HepG2 (cell line): Measurements from ENCODE around the gene ATAD3C. TPM values are rescaled to one million over a fixed set of nuclear protein-coding genes. Genes with fewer than 3 reads are reported as not detected.

Source experiments
- ATAC-seq: fragments of 200-7000 bp; cut with Tn5 transposase; 3 replicates; pipeline ENCODE4 v1.9.1; 2020; ENCODE audit warnings: mild to moderate bottlenecking, moderate library complexity
- BruUV-seq: library from RNA; stranded (reverse); fragments of 400-500 nt; replicated peaks from 2 replicates; lab custom pipeline; 2021; lab: Mats Ljungman, UMichigan
- CTCF ChIA-PET: fragments of 300-600 bp; formaldehyde crosslinking; extraction: SDS; loops from one replicate; lab custom pipeline; 2021; ENCODE audit warnings: low total read pairs, inconsistent platforms, low intra/inter-chr PET ratio; lab: Yijun Ruan, JAX
- POLR2A ChIA-PET: fragments of 350-600 bp; sonication (Branson Sonifier 250); formaldehyde crosslinking; loops from one replicate; lab custom pipeline; 2020; ENCODE audit warnings: antibody characterized with exemption, inconsistent platforms; lab: Yijun Ruan, JAX
- DNase-seq: peaks from one replicate; pipeline ENCODE4 v3.0.0-alpha.2; 2015; ENCODE audit warnings: low spot score
- FAIRE-seq: peaks from 3 replicates; lab custom pipeline; 2011; peaks lifted over from hg19 to GRCh38; lab: Jason Lieb, UNC
- H2AFZ ChIP-seq: one replicate; pipeline ENCODE4 v1.6.1; 2011; ENCODE audit warnings: low read length, inconsistent platforms
- H3K27ac ChIP-seq: fragments of 300-600 bp; 3 replicates; pipeline ENCODE4 v1.8.0; 2011; ENCODE audit warnings: mixed run types, mild to moderate bottlenecking, mixed read lengths, low read length, inconsistent platforms; ENCODE audit not compliant: insufficient read depth; ENCODE audit errors: extremely low read length
- H3K27me3 ChIP-seq, 2 experiments: fragments of 200-600 bp in 1 of 2; 2 replicates in 1 of 2; 3 replicates in 1 of 2; pipeline versions ENCODE4 v1.6.0 to v1.8.0; 2011; ENCODE audit warnings: low read length in 2 of 2, mild to moderate bottlenecking in 2 of 2, moderate library complexity in 2 of 2, inconsistent platforms in 1 of 2; ENCODE audit not compliant: insufficient read depth in 2 of 2, control insufficient read depth in 1 of 2
- H3K36me3 ChIP-seq, 2 experiments: fragments of 200-600 bp in 1 of 2; replicated peaks in 1 of 2; 2 replicates in 1 of 2; 3 replicates in 1 of 2; pipeline versions ENCODE4 v1.5.1 to v1.8.0; 2011; ENCODE audit warnings: low read length in 2 of 2, inconsistent platforms in 1 of 2; ENCODE audit not compliant: insufficient read depth in 2 of 2, control insufficient read depth in 1 of 2
- H3K4me1 ChIP-seq: 2 replicates; pipeline ENCODE4 v1.5.1; 2012; ENCODE audit warnings: low read length, inconsistent platforms; ENCODE audit not compliant: insufficient read depth
- H3K4me2 ChIP-seq: 2 replicates; pipeline ENCODE4 v1.6.0; 2011; ENCODE audit warnings: low read depth, low read length, inconsistent platforms
- H3K4me3 ChIP-seq, 3 experiments: fragments of 200-600 bp in 1 of 3; sonication (generic), shearing (Covaris generic) in 1 of 3; replicated peaks in 1 of 3; 2 replicates each; pipeline ENCODE4 v1.5.1; 2011 to 2016; ENCODE audit warnings: low read length in 3 of 3, inconsistent platforms in 2 of 3, low read depth in 2 of 3, mild to moderate bottlenecking in 2 of 3, control low read depth in 1 of 3, mixed read lengths in 1 of 3; ENCODE audit not compliant: insufficient read depth in 1 of 3
- H3K79me2 ChIP-seq: one replicate; pipeline ENCODE4 v1.6.1; 2011; ENCODE audit warnings: low read length, inconsistent platforms; ENCODE audit not compliant: insufficient read depth
- H3K9ac ChIP-seq: 2 replicates; pipeline ENCODE4 v1.6.0; 2011; ENCODE audit warnings: mild to moderate bottlenecking, low read depth, low read length, inconsistent platforms; ENCODE audit not compliant: insufficient read depth
- H3K9me3 ChIP-seq: 2 replicates; pipeline ENCODE4 v1.5.1; 2012; ENCODE audit warnings: mild to moderate bottlenecking, low read length
- H4K20me1 ChIP-seq: 2 replicates; pipeline ENCODE4 v1.6.0; 2011; ENCODE audit warnings: inconsistent platforms, mild to moderate bottlenecking, low read length, moderate library complexity; ENCODE audit not compliant: insufficient read depth
- CBX2 ChIP-seq, 2 experiments: fragments of 200-600 bp in 1 of 2; sonication (generic); formaldehyde crosslinking in 1 of 2; IDR thresholded peaks; 2 replicates each; pipeline versions ENCODE4 v1.7.0 to v1.8.1; 2018 to 2022; ENCODE audit warnings: low read depth in 2 of 2, low read length in 1 of 2, mild to moderate bottlenecking in 1 of 2, missing genetic modification reagents in 1 of 2
- CEBPB ChIP-seq: IDR thresholded peaks from 2 replicates; pipeline ENCODE4 v1.6.1; 2011; ENCODE audit warnings: low read depth, low read length, improper control_type of control experiment, borderline replicate concordance
- ELF4 ChIP-seq: sonication (generic); formaldehyde crosslinking; IDR thresholded peaks from 2 replicates; pipeline ENCODE4 v1.5.0; 2020; ENCODE audit warnings: missing genetic modification reagents, mild to moderate bottlenecking, moderate library complexity, borderline replicate concordance
- HIVEP1 ChIP-seq: sonication (generic); formaldehyde crosslinking; IDR thresholded peaks from 2 replicates; pipeline ENCODE4 v1.4.0; 2020; ENCODE audit warnings: mild to moderate bottlenecking, missing genetic modification reagents
- HOXA3 ChIP-seq: sonication (generic); formaldehyde crosslinking; IDR thresholded peaks from 2 replicates; pipeline ENCODE4 v1.5.0; 2020; ENCODE audit warnings: missing genetic modification reagents
- KDM2A ChIP-seq: sonication (generic); formaldehyde crosslinking; IDR thresholded peaks from 2 replicates; pipeline ENCODE4 v1.4.0; 2020; ENCODE audit warnings: low read depth, missing genetic modification reagents, borderline replicate concordance
- LCORL ChIP-seq, 2 experiments: fragments of 450-650 bp in 1 of 2; sonication (generic) in 1 of 2; formaldehyde crosslinking in 1 of 2; IDR thresholded peaks; 2 replicates each; pipeline versions ENCODE4 v1.5.0 to v1.6.1; 2017 to 2020; ENCODE audit warnings: antibody characterized with exemption in 1 of 2, missing genetic modification reagents in 1 of 2
- RBM22 ChIP-seq: fragments of 200-400 bp; formaldehyde crosslinking; optimal IDR thresholded peaks from 2 replicates; pipeline ENCODE3; 2017; ENCODE audit warnings: mild to moderate bottlenecking, low read length, moderate library complexity
- ZBTB20 ChIP-seq: sonication (generic); formaldehyde crosslinking; IDR thresholded peaks from 2 replicates; pipeline ENCODE4 v1.8.1; 2023; ENCODE audit warnings: missing genetic modification reagents, low read depth, mild to moderate bottlenecking, borderline replicate concordance
- ZNF207 ChIP-seq: fragments of 450-650 bp; IDR thresholded peaks from 2 replicates; pipeline ENCODE4 v1.6.1; 2016; ENCODE audit warnings: antibody characterized with exemption, borderline replicate concordance
- ZNF333 ChIP-seq: sonication (generic); formaldehyde crosslinking; IDR thresholded peaks from 2 replicates; pipeline ENCODE4 v1.4.0; 2020; ENCODE audit warnings: mild to moderate bottlenecking, missing genetic modification reagents, borderline replicate concordance
- ZNF569 ChIP-seq: sonication (generic); formaldehyde crosslinking; IDR thresholded peaks from 2 replicates; pipeline ENCODE4 v1.5.0; 2020; ENCODE audit warnings: mild to moderate bottlenecking, missing genetic modification reagents, moderate library complexity, borderline replicate concordance
- ZNF883 ChIP-seq: sonication (generic); formaldehyde crosslinking; IDR thresholded peaks from 2 replicates; pipeline ENCODE4 v1.5.1; 2020; ENCODE audit warnings: mild to moderate bottlenecking, missing genetic modification reagents; ENCODE audit errors: not compliant biosample characterization
- WGBS: methylation state at CpG from one replicate; pipeline ENCODE4 v1.1.6; 2017; ENCODE audit warnings: low lambda C conversion rate; 5-methylcytosine and 5-hydroxymethylcytosine counted together
- in situ Hi-C: cut with HindIII; loops from 2 replicates; pipeline ENCODE4 v1.10.0; 2017; ENCODE audit warnings: low pct_unique_long_range_greater_than_20kb; ENCODE audit not compliant: extremely low pct_ligation_motif_present
- intact Hi-C: fragments of 100-400 bp; cut with micrococcal nuclease; formaldehyde crosslinking; loops from one replicate; pipeline ENCODE4 v1.10.0; 2022; ENCODE audit not compliant: unreplicated experiment
- polyA plus RNA-seq, 8 experiments: library from polyadenylated mRNA; depleted of rRNA in 3 of 8; stranded (reverse) in 7 of 8; unstranded in 1 of 8; fragments of >200 nt; fragmentation: Illumina TruSeq in 4 of 8; extraction: Trizol in 4 of 8; gene quantifications; 2 replicates each; pipeline versions ENCODE4 v1.2.1 to v1.2.3, GENCODE V29; 2011 to 2016; ENCODE audit warnings: low read depth in 4 of 8, missing spikeins in 1 of 8, mixed read lengths in 1 of 8; ENCODE audit not compliant: insufficient read depth in 1 of 8
- total RNA-seq, 5 experiments: library from RNA; depleted of rRNA; stranded (reverse); fragments of >200 nt; fragmentation: Illumina TruSeq; extraction: Trizol; gene quantifications; 2 replicates each; pipeline ENCODE4 v1.2.3, GENCODE V29; 2016; ENCODE audit warnings: low read depth in 1 of 5
- TF ChIP-seq, protein P1 (sequence below): sonication (generic); formaldehyde crosslinking; conservative IDR thresholded peaks from 2 replicates; pipeline ENCODE4 v1.8.1; 2023; ENCODE audit warnings: missing genetic modification reagents
- TF ChIP-seq, protein P2 (sequence below): sonication (generic); formaldehyde crosslinking; IDR thresholded peaks from 2 replicates; pipeline ENCODE4 v1.9.0; 2022; ENCODE audit warnings: missing genetic modification reagents, mild to moderate bottlenecking, borderline replicate concordance
- TF ChIP-seq, protein P3 (sequence below): IDR thresholded peaks from 2 replicates; pipeline ENCODE4 v1.6.1; 2012; ENCODE audit warnings: inconsistent platforms
- TF ChIP-seq, protein P4 (sequence below): IDR thresholded peaks from 2 replicates; pipeline ENCODE4 v1.6.1; 2016; ENCODE audit warnings: low read depth, control low read depth

The ATAD3C gene
- total and polyA plus RNA-seq, 2 of the 13 experiments (the other 11 are each of a cell fraction or from before 2014, with no cell fraction given) = 2.4 to 3.2 TPM

GRCh38 chr1:1435911-1436629 is 13.4 kb upstream of the ATAD3C start (continued):
- TF ChIP-seq ZNF333 (no peak), ELF4 (no peak), RBM22 (peak; percentile 66)
- TF ChIP-seq, all 625 proteins: peak for 23

GRCh38 chr1:1436630-1437032 is 12.9 kb upstream of the ATAD3C start:
- Histone ChIP-seq H4K20me1 (no peaks in the 10 kb centered on the region), H2AFZ (no peak overlapping the region), H3K4me2 (peak overlapping the region; percentile 94), H3K9ac (peak overlapping the region; percentile 74), H3K4me3 (peak overlapping the region; percentile 72 to 88 (median 84)), H3K36me3 (peaks cover 0 to 2% of the 10 kb centered on the region in 2 experiments; a peak in 1 of 5 replicates), H3K4me1 (peaks cover 58% of the 10 kb centered on the region), H3K27me3 (no peaks in the 10 kb centered on the region), H3K9me3 (no peaks in the 10 kb centered on the region), H3K79me2 (peaks cover 31% of the 10 kb centered on the region), H3K27ac (peak overlapping the region; percentile 20)
- ATAC-seq (no peak), DNase-seq (no peak), FAIRE-seq (no peak)
- CTCF ChIA-PET = no interaction called here
- WGBS = no CpG with 5 or more reads among the region's 7 CpGs
- intact Hi-C loops (no loop called here), in situ Hi-C loops (loop anchor here (5.0 kb wide), 1 partner anchor 34 kb away; no protein-coding TSS in a partner anchor)
- POLR2A ChIA-PET = interaction anchor here (1.1 to 11.0 kb wide), 9 partner anchors 11 to 69 kb away, joined by 3 to 355 read pairs (median 7); partner anchors contain the start of genes ANKRD65, CCNL2 and MRPL20
- BruUV-seq = no TSS peak
- TF ChIP-seq, protein P1, sequence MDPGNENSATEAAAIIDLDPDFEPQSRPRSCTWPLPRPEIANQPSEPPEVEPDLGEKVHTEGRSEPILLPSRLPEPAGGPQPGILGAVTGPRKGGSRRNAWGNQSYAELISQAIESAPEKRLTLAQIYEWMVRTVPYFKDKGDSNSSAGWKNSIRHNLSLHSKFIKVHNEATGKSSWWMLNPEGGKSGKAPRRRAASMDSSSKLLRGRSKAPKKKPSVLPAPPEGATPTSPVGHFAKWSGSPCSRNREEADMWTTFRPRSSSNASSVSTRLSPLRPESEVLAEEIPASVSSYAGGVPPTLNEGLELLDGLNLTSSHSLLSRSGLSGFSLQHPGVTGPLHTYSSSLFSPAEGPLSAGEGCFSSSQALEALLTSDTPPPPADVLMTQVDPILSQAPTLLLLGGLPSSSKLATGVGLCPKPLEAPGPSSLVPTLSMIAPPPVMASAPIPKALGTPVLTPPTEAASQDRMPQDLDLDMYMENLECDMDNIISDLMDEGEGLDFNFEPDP (CRISPR knock-in tag) = no peak
- TF ChIP-seq, protein P2, sequence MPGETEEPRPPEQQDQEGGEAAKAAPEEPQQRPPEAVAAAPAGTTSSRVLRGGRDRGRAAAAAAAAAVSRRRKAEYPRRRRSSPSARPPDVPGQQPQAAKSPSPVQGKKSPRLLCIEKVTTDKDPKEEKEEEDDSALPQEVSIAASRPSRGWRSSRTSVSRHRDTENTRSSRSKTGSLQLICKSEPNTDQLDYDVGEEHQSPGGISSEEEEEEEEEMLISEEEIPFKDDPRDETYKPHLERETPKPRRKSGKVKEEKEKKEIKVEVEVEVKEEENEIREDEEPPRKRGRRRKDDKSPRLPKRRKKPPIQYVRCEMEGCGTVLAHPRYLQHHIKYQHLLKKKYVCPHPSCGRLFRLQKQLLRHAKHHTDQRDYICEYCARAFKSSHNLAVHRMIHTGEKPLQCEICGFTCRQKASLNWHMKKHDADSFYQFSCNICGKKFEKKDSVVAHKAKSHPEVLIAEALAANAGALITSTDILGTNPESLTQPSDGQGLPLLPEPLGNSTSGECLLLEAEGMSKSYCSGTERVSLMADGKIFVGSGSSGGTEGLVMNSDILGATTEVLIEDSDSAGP (CRISPR knock-in tag) = 0 out of 2 replicates have a peak, but pooled peaks have one; percentile 13
- TF ChIP-seq, protein P3, sequence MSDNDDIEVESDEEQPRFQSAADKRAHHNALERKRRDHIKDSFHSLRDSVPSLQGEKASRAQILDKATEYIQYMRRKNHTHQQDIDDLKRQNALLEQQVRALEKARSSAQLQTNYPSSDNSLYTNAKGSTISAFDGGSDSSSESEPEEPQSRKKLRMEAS = no peak
- TF ChIP-seq CBX2 (IDR thresholded peaks at IDR 0.05; ENCODE audit: low read depth, low read length) = no peak
- no peak for TF ChIP-seq CBX2 (CRISPR knock-in tag; IDR thresholded peaks at IDR 0.05; ENCODE audit: low read depth)
- TF ChIP-seq HIVEP1 = no peak
- peak; percentile 24; the same call in 1 of the 2 replicates for TF ChIP-seq KDM2A (CRISPR knock-in tag)
- TF ChIP-seq HOXA3 (CRISPR knock-in tag) = 0 out of 2 replicates have a peak, but pooled peaks have one; percentile 1
- TF ChIP-seq ZNF569 (CRISPR knock-in tag) = no peak
- TF ChIP-seq ZBTB20 (CRISPR knock-in tag) = no peak
- TF ChIP-seq ZNF883 (CRISPR knock-in tag) = peak; percentile 5
- TF ChIP-seq CEBPB = no peak
- TF ChIP-seq ZNF207 = no peak
- TF ChIP-seq, protein P4, sequence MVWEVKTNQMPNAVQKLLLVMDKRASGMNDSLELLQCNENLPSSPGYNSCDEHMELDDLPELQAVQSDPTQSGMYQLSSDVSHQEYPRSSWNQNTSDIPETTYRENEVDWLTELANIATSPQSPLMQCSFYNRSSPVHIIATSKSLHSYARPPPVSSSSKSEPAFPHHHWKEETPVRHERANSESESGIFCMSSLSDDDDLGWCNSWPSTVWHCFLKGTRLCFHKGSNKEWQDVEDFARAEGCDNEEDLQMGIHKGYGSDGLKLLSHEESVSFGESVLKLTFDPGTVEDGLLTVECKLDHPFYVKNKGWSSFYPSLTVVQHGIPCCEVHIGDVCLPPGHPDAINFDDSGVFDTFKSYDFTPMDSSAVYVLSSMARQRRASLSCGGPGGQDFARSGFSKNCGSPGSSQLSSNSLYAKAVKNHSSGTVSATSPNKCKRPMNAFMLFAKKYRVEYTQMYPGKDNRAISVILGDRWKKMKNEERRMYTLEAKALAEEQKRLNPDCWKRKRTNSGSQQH (CRISPR knock-in tag) = no peak
- TF ChIP-seq LCORL (IDR thresholded peaks at IDR 0.05) = no peak
- TF ChIP-seq LCORL (CRISPR knock-in tag; IDR thresholded peaks at IDR 0.05) = 0 out of 2 replicates have a peak, but pooled peaks have one; percentile 6
